ENCODE data around the gene WWOX. TPM values are rescaled to one million over a fixed set of nuclear protein-coding genes. Genes with fewer than 3 reads are reported as not detected.

WWOX gene
- total RNA-seq, 1 donor from 2014 or later = 29.6 TPM

DNA sequence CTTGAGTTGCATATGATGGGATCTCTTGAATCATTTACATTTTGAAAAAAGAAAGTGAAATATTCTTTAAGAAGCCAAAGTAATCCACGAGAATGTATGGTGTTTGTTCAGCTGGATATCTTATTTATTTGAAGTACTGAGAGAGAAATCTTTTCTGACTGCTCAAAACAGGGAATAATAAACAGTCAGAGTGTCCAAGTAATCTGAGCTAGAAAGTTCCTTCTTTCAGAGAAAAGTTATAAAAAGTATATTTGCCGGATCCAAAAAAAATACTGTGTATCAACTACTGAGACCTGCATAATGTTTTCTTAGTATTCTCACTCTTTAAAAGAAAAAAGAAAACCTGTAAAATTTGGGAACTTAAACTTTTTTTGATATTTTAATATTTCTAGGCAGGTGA is 350.8 kb downstream of the WWOX start:
- no peak for DNase-seq (ENCODE audit: low read depth)
- TF ChIP-seq, protein P1, sequence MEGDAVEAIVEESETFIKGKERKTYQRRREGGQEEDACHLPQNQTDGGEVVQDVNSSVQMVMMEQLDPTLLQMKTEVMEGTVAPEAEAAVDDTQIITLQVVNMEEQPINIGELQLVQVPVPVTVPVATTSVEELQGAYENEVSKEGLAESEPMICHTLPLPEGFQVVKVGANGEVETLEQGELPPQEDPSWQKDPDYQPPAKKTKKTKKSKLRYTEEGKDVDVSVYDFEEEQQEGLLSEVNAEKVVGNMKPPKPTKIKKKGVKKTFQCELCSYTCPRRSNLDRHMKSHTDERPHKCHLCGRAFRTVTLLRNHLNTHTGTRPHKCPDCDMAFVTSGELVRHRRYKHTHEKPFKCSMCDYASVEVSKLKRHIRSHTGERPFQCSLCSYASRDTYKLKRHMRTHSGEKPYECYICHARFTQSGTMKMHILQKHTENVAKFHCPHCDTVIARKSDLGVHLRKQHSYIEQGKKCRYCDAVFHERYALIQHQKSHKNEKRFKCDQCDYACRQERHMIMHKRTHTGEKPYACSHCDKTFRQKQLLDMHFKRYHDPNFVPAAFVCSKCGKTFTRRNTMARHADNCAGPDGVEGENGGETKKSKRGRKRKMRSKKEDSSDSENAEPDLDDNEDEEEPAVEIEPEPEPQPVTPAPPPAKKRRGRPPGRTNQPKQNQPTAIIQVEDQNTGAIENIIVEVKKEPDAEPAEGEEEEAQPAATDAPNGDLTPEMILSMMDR (conservative IDR thresholded peaks at IDR 0.05; ENCODE audit: low read depth, low read length) = no peak
- H3K4me3 ChIP-seq (ENCODE audit: low read depth, low read length) = no peak overlapping the region

DNA sequence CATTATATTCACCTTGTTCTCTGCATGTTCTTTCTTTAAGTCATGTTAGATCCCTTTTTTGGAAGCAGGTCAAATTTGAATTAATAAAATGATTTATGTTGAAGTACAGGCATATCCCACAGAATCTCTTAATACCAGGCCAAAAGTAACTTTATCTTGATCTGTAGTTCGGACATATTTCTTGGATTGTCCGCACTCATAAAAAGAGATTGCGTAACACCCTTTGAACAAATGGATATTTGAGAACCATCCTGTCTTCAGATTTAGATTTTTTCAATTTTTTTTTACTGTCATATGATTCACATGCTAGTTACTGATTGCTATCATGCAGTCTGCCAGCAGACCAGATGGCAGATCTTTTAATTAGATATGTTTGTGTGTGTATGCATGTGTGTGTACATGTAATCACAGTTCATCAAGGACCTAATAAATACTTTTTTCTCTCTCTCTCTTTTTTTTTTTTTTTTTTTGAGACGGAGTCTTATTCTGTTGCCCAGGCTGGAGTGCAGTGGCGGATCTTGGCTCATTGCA is 352.6 kb downstream of the WWOX start:
- H3K4me3 ChIP-seq (ENCODE audit: low read depth, low read length) = no peak overlapping the region
- DNase-seq (ENCODE audit: low read depth) = no peak
- TF ChIP-seq, protein P1 (conservative IDR thresholded peaks at IDR 0.05; ENCODE audit: low read depth, low read length) = no peak

DNA sequence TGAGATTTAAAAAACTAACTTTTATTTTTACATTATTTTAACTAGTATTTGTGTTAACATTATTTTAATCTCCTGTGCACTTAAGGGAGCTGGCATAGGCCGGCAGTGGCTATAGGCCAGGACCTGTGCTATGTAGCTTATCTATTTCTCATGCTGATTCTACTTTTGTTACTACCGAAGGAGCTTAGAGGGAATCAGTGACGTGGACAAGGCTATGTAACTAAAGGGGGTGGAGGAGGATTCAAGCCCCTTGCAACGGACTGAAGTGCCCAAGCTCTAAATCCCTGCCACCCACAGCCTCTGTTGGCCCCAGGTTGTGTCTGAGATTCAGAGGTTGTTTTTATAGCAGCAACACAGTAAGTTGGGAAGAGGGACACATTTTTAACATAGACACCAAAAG is 356.4 kb downstream of the WWOX start:
- H3K4me3 ChIP-seq (ENCODE audit: low read depth, low read length) = no peak overlapping the region
- TF ChIP-seq, protein P1 (conservative IDR thresholded peaks at IDR 0.05; ENCODE audit: low read depth, low read length) = no peak
- DNase-seq (ENCODE audit: low read depth) = no peak

DNA sequence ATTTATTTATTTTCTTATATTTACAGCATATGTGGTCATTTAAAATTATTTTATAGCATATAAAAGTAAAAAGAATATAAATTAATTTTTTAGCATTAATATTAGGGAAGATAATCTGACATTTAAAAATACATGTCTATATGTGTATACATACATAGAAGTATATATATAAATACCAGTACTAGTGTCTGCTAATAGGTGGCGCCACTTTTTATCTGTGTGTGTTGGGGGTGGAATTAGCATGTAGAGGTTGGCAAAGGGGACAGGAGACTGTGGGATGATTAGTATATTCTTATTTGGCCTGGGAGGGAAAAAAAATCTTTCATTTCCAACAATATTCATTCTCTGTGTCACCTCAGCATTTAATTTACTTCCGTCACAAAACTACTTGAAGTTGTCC is 359.1 kb downstream of the WWOX start:
- TF ChIP-seq, protein P1 (conservative IDR thresholded peaks at IDR 0.05; ENCODE audit: low read depth, low read length) = peak; percentile 7
- no peak overlapping the region for H3K4me3 ChIP-seq (ENCODE audit: low read depth, low read length)
- DNase-seq (ENCODE audit: low read depth) = no peak

DNA sequence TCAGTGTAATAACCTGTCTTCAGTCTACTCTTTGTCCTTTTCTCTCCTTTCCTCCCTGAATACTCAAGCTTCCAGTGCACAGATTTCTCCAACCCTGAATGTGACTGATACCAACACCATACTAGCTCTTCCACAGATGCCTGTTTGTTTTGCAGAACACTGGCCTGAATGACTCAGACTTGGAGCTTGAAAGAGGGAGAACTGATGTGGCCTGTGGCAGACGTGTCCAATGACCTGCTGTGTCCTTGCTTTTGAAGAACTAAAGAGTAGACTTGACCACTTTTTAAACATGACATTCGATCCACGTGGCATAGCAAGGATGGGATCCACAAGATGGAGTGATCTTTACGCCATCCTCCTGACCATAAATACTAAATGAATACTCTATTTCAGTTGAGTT is 361.0 kb downstream of the WWOX start:
- TF ChIP-seq, protein P1 (conservative IDR thresholded peaks at IDR 0.05; ENCODE audit: low read depth, low read length) = no peak
- DNase-seq (ENCODE audit: low read depth) = no peak
- H3K4me3 ChIP-seq (ENCODE audit: low read depth, low read length) = no peak overlapping the region

DNA sequence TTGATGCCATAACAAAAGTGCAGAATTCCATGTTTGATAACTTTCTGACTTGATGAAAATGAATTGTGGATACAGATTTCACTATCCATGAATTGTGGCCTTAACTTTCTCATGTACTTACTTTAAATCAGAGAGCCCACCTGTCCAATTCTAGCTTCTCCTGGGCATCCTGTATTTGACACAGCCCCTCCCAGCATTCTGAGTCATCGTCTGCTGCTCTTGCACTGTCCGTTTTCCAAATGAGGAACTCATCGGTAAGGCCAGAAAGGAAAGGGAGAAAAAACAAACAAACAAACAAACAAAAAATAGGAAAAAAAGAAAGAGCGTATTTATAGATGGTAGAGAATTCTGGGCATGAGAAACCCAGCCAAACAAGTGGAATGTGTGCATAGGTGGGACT is 361.6 kb downstream of the WWOX start:
- DNase-seq (ENCODE audit: low read depth) = no peak
- H3K4me3 ChIP-seq (ENCODE audit: low read depth, low read length) = no peak overlapping the region
- TF ChIP-seq, protein P1 (conservative IDR thresholded peaks at IDR 0.05; ENCODE audit: low read depth, low read length) = no peak

DNA sequence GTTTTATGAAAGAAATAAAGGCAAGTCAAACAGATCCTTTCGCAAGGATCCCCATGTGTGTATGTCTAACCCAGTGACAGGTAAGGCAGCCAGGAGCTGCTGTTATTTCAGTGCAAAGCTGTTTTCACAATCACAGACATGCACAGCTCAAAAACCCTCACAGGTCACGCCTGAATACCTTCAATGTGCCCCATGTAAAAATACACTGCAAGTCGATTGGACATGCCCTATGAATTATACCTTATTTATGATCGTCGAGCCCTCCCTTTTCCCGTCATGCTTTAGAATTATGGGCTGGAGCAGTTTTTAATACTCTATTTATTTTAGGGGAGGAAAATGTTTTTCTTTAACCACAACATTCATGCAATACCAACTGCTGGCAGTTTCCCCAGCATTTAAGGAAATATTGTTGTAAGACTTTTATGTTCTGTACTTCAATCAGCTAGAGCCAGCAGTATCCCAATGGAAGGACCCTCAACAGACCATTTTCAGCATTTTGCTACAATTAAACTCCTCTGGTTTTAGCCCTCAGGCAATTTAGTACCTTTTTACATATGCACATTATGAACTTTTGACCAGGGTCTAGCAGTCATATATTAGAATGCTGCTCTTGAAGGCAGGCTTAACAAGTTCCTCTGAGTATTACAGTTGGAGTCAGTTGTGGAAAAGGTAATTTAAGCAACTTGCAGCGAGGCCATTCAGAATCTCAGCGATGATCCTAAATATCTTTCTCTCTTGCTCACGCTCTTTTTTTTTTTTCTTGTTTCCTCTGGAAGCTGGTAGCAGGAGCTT is 362.2 kb downstream of the WWOX start:
- DNase-seq (ENCODE audit: low read depth) = no peak
- TF ChIP-seq, protein P1 (conservative IDR thresholded peaks at IDR 0.05; ENCODE audit: low read depth, low read length) = no peak
- H3K4me3 ChIP-seq (ENCODE audit: low read depth, low read length) = no peak overlapping the region

Data from epithelial cell of proximal tubule (primary cell).